BLaER1 (cell line): ENCODE data around the gene SAMD11.
A peak's percentile ranks its signal among the peaks of the same experiment; 100 is the strongest.

ENCODE experiments used
- H3K27ac ChIP-seq: shearing (Covaris generic); formaldehyde crosslinking; 2 replicates; pipeline ENCODE4 v1.8.1; 2022
- H3K27me3 ChIP-seq: shearing (Covaris generic); formaldehyde crosslinking; 2 replicates; pipeline ENCODE4 v1.8.1; 2022
- H3K36me3 ChIP-seq: shearing (Covaris generic); formaldehyde crosslinking; 2 replicates; pipeline ENCODE4 v1.8.1; 2022
- H3K4me1 ChIP-seq: shearing (Covaris generic); formaldehyde crosslinking; 2 replicates; pipeline ENCODE4 v1.8.1; 2022
- H3K4me2 ChIP-seq: shearing (Covaris generic); formaldehyde crosslinking; 2 replicates; pipeline ENCODE4 v1.8.1; 2022
- H3K4me3 ChIP-seq: shearing (Covaris generic); formaldehyde crosslinking; 2 replicates; pipeline ENCODE4 v1.8.1; 2022
- H3K9ac ChIP-seq: shearing (Covaris generic); formaldehyde crosslinking; 2 replicates; pipeline ENCODE4 v1.8.1; 2022
- H3K9me3 ChIP-seq: shearing (Covaris generic); formaldehyde crosslinking; 2 replicates; pipeline ENCODE4 v1.8.1; 2022
- H4K20me1 ChIP-seq: shearing (Covaris generic); formaldehyde crosslinking; 2 replicates; pipeline ENCODE4 v1.8.1; 2022
- Cebpa-rat ChIP-seq: shearing (Covaris generic); IDR thresholded peaks from 2 replicates; pipeline ENCODE4 v1.8.1; 2022

SAMD11 gene

DNA sequence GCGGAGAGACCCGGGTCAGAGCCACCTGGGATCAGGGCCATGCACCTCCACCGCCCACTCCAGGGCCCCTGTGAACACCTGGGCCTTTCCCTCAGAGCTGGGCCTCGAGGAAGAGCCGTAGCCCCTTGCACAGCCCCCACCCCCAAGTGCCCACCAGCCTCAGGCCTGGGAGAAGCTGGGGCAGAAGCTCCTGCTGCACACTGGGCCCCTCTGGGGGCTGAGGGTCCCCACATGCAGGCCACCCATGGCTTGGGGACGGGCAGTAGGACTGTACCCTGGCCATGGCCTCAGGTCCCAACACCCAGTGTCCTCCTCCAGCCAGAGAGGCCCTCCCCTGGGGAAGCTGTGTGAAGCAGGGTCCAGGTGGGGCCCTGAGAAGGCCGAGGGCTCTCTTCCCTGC, 28.9 kb downstream of the SAMD11 start:
- H3K4me3 ChIP-seq = no peak overlapping the region
- TF ChIP-seq Cebpa-rat = no peak
- no peak overlapping the region for H3K4me2 ChIP-seq
- H3K4me1 ChIP-seq = peaks cover 24% of the 10 kb centered on the region
- no peak overlapping the region for H3K9ac ChIP-seq
- H3K9me3 ChIP-seq = no peaks in the 10 kb centered on the region
- peaks cover 99% of the 10 kb centered on the region for H4K20me1 ChIP-seq
- H3K27me3 ChIP-seq = no peaks in the 10 kb centered on the region
- no peak overlapping the region for H3K27ac ChIP-seq
- H3K36me3 ChIP-seq = peaks cover 100% of the 10 kb centered on the region

GRCh38 chr1:953524-954320, 30.0 kb downstream of the SAMD11 start:
- Histone ChIP-seq H3K36me3 (peaks cover 89% of the 10 kb centered on the region), H3K9me3 (no peaks in the 10 kb centered on the region)
- TF ChIP-seq Cebpa-rat = no peak

GRCh38 chr1:954927-955326, 31.2 kb downstream of the SAMD11 start:
- peaks cover 90% of the 10 kb centered on the region for H4K20me1 ChIP-seq
- no peak for TF ChIP-seq Cebpa-rat
- no peak overlapping the region for H3K9ac ChIP-seq
- H3K4me1 ChIP-seq = peaks cover 41% of the 10 kb centered on the region
- H3K27me3 ChIP-seq = peaks cover 6% of the 10 kb centered on the region; the same call in 1 of the 2 replicates
- no peak overlapping the region for H3K4me2 ChIP-seq
- no peak overlapping the region for H3K27ac ChIP-seq
- H3K9me3 ChIP-seq = no peaks in the 10 kb centered on the region
- peaks cover 77% of the 10 kb centered on the region for H3K36me3 ChIP-seq
- no peak overlapping the region for H3K4me3 ChIP-seq

More at GRCh38 chr1:953524-954320, 30.0 kb downstream of the SAMD11 start:
- H3K27me3 ChIP-seq = no peaks in the 10 kb centered on the region
- H3K9ac ChIP-seq = no peak overlapping the region
- H3K4me2 ChIP-seq = no peak overlapping the region
- H3K4me1 ChIP-seq = peaks cover 33% of the 10 kb centered on the region
- no peak overlapping the region for H3K4me3 ChIP-seq
- peaks cover 99% of the 10 kb centered on the region for H4K20me1 ChIP-seq
- no peak overlapping the region for H3K27ac ChIP-seq

GRCh38 chr1:955474-955873, 31.8 kb downstream of the SAMD11 start:
- Histone ChIP-seq H3K36me3 (peaks cover 71% of the 10 kb centered on the region), H4K20me1 (peaks cover 84% of the 10 kb centered on the region), H3K4me3 (no peak overlapping the region), H3K4me2 (no peak overlapping the region), H3K27ac (no peak overlapping the region), H3K4me1 (peaks cover 44% of the 10 kb centered on the region), H3K9ac (no peak overlapping the region), H3K27me3 (peaks cover 6% of the 10 kb centered on the region; the same call in 1 of the 2 replicates), H3K9me3 (no peaks in the 10 kb centered on the region)
- TF ChIP-seq Cebpa-rat = no peak

- TF ChIP-seq Cebpa-rat = no peak
- Histone ChIP-seq H3K4me2 (peak overlapping the region; percentile 87), H3K27ac (no peak overlapping the region), H3K9me3 (no peaks in the 10 kb centered on the region), H3K36me3 (peaks cover 60% of the 10 kb centered on the region), H3K27me3 (peaks cover 6% of the 10 kb centered on the region; the same call in 1 of the 2 replicates), H3K4me3 (no peak overlapping the region), H3K9ac (no peak overlapping the region), H3K4me1 (peaks cover 50% of the 10 kb centered on the region), H4K20me1 (peaks cover 78% of the 10 kb centered on the region)
Measured at GRCh38 chr1:956636-957035, 32.9 kb downstream of the SAMD11 start.

GRCh38 chr1:958823-959730, 35.4 kb downstream of the SAMD11 start, which contains the start of gene NOC2L:
NOC2L (minus strand) TSS chr1:959256; CDS start chr1:959240, 16 bp downstream.
- Histone ChIP-seq H3K27me3 (peaks cover 6% of the 10 kb centered on the region; the same call in 1 of the 2 replicates), H4K20me1 (peaks cover 55% of the 10 kb centered on the region), H3K4me1 (peaks cover 51% of the 10 kb centered on the region), H3K4me3 (peak within 1 kb of the TSS; percentile 98), H3K27ac (peak within 1 kb of the TSS; percentile 84), H3K36me3 (peaks cover 56% of the 10 kb centered on the region), H3K4me2 (peak within 1 kb of the TSS; percentile 87), H3K9me3 (no peaks in the 10 kb centered on the region), H3K9ac (peak within 1 kb of the TSS; percentile 92)
- no peak for TF ChIP-seq Cebpa-rat

DNA sequence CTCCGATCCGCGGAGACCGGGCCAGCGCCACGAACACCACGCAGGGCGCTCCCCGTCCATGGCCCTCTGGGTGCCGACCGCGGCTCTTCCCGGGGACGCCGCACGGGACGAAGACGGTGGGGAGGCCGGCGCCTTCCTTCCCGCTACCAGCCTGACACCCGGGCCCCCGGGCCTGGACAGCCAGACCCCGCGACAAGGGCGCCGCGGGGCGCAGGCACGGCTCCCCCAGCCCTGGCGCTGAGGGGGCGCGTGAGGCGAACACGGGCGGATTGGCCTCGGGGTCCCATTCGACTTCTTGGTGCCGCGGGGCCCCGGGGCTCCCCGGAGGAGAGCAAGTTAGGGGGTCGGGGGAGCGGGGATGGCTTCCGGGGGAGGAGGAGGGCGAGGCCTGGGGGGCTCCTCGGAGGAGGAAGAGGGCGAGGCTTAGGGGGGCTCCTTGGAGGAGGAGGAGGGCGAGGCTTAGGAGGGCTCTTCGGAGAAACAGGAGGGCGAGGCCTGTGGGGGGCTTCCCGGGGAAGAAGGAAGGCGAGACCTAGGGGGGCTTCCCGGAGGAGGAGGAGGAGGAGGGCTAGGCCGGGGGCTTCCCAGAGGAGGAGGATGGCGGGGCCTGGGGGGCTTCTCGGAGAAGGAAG, 36.1 kb downstream of the SAMD11 start:
- Histone ChIP-seq H3K4me2 (peak overlapping the region; percentile 87), H3K27me3 (peaks cover 6% of the 10 kb centered on the region; the same call in 1 of the 2 replicates), H4K20me1 (peaks cover 48% of the 10 kb centered on the region), H3K4me1 (peaks cover 51% of the 10 kb centered on the region), H3K9me3 (no peaks in the 10 kb centered on the region), H3K27ac (peak overlapping the region; percentile 84), H3K36me3 (peaks cover 51% of the 10 kb centered on the region), H3K4me3 (peak overlapping the region; percentile 98), H3K9ac (peak overlapping the region; percentile 86)
- TF ChIP-seq Cebpa-rat = no peak

DNA sequence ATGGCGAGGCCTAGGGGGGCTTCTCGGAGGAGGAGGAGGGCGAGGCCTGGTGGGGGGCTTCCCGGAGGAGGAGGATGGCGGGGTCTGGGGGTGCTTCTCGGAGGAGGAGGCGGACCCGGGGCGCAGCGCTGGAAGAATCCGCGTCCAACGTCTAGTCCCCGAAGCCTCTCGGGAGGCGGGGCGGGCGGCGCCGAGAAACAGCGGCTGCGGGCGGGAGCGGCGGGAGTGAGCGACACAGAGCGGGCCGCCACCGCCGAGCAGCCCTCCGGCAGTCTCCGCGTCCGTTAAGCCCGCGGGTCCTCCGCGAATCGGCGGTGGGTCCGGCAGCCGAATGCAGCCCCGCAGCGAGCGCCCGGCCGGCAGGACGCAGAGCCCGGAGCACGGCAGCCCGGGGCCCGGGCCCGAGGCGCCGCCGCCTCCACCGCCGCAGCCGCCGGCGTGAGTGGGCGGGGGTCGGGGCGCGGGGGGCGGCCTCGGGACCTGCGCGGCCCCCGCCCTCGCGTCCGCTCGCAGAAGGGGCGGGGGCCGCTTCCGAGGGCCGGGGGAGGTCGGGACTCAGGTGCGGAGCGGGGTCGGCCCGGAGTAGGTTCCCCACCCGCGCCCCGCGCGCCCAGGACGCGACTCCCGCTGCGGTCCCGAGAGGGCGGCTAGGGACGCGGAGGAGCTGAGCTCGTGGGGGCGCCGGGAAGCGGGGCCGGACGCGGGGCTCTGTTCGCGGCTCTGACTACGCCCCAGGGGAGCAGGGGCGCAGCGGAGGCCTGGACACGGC, 36.8 kb downstream of the SAMD11 start, which contains the start of gene KLHL17:
Gene KLHL17, plus strand, starts transcription at position 222 of the 769 bp plus-strand sequence. Its CDS starts 110 bp downstream, at position 332.
- Histone ChIP-seq H3K9me3 (no peaks in the 10 kb centered on the region), H3K9ac (peak within 1 kb of the TSS; percentile 86), H3K4me1 (peaks cover 48% of the 10 kb centered on the region)

More for the DNA sequence above, 36.8 kb downstream of the SAMD11 start, which contains the start of gene KLHL17:
- H3K4me3 ChIP-seq = peak within 1 kb of the TSS; percentile 98
- TF ChIP-seq Cebpa-rat = no peak
- H3K36me3 ChIP-seq = peaks cover 51% of the 10 kb centered on the region
- peaks cover 6% of the 10 kb centered on the region; the same call in 1 of the 2 replicates for H3K27me3 ChIP-seq
- peaks cover 41% of the 10 kb centered on the region for H4K20me1 ChIP-seq
- peak within 1 kb of the TSS; percentile 84 for H3K27ac ChIP-seq
- H3K4me2 ChIP-seq = peak within 1 kb of the TSS; percentile 87
